ENCODE data around the gene RAB30.

DNA sequence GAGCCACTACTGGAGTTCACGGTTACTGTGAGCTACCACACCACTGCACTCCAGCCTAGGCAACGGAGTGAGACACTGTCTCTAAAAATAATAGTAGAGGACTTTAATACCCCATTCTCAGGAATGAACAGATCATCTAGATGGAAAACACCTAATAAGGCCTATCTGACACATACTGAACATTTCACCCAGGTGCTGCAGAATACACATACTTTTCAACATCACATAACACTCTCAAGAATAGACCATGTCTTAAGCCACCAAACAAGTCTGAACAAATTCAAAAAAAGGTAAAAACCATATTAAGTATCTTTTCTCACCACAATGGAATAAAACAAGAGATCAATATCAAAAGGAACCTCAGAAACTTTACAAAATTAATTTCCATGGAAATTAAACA, 132.2 kb downstream of the RAB30 start:
- TF ChIP-seq ZNF274 (IDR thresholded peaks at IDR 0.05; ENCODE audit: low read depth, low read length), result no peak
- TF ChIP-seq YY1 (IDR thresholded peaks at IDR 0.05; ENCODE audit: insufficient read depth, insufficient read length), result no peak
- no peak for TF ChIP-seq SUZ12 (IDR thresholded peaks at IDR 0.05; ENCODE audit: extremely low read depth, insufficient read depth, insufficient read length)

Data from NT2/D1 (cell line).